T1000 (cell line): ENCODE data around the gene FRMD4A.

Experiments
- DNase-seq: peaks from one replicate; lab custom pipeline; 2025; ENCODE audit warnings: mixed read lengths; lab: John Stamatoyannopoulos, UW

FRMD4A gene

DNA sequence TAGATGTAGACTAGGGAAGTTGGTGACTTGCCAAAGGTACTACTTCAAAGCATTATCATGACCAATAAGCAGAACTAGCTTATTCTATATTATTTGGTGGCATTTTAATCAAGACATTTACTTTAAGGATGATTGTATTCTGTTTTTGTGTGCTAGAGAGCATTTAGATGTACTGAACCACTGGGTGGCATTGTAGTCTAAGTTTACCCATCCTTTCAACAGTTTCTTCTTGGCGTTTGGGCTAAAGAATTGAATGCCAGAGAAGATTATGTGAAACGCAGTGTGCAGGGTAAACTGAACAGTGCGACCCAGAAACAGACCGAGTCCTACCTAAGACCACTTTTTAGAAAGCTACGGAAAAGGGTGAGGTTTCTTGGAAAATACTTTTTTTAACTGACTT is 717.2 kb downstream of the FRMD4A start:
- DNase-seq: no peak

DNA sequence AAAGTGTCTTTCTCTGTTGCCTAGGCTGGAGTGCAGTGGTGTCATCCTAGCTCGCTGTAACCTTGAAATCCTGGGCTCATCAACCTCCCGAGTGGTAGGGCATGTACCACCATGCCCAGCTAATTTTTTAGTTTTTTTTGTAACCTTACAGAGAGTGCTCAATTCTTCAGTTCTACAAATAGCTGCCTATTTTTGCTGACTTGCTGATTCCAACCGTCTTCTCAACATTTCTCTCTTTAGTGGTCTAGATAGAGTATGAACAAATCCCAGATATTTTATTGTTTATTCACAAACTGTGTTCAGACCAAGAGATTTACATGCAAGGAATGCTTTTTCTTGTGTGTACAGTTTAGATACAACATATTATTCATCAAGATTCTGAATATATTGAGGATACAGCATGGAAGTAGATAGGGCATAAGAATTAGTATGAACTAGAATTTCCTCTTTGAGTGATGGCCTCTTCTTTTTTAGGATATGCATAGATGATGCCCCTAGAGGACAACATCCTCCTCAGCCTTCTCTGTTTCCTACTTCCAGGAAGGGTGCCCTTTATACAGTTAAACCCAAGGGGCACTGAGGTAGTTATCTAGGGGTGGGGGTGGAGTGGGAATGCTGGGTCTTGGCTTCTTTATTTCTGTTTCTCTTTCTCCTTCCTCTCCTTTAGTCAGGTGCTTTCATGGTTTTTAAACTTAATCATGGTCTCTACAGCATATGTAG is 717.9 kb downstream of the FRMD4A start:
- no peak for DNase-seq

DNA sequence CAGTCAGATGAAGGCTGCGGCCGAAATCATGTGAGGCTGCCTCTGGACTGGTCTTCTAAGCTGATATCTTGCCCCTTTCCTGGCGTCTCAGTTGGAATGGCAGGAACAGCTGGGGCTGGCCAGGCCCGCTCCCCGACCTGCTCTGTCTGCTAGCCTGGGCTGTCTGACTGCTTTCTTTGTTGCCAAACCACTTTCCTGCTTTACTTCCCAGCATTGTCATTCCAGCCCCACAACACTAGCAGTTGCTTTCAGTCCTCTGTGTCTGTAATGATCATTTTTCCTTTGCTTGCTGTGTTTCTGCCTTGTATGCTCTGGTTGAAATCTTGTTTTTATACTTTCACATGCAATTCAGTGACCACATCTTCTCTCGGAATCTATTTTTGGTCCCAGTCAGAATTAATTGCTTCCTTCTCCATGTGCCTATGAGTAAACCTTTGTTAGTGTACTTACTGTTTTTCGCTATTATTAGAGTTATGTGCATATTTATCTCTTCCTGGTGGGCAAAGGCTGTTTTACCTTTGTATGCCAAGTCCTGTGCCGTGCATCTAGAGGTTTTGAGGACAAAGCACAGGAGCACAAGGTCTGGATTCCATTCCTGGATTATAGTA is 722.4 kb downstream of the FRMD4A start:
- no peak for DNase-seq

DNA sequence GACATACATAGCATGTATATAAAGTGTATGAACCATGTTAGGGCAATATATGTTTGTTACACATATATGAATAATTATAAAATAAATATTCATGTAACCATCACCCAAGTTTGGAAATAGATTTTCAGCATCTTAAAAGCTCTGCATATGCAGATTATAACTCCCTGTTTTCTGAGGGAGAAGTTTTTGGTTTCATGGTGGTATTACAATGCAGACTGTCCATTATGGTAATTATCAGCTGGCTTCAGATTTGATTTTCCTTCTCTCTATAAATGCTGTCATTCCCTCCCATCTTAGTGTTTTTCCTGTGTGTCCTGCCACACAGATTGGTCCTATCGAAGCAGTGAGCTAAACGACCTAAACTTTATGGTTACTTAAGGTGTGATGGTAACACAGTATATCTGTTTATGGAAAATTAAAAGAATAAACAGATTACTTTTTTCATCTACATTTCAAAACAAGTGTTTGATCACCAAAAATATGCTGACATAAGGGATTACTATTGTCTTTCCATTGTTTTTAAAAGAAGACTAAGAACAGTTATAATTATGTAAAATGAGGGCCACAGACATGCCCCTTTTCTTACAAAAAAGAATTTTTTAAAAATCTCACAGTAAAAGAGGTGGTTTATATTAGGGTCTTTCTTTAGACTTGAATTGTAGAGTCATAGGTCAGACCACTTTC is 726.2 kb downstream of the FRMD4A start:
- no peak for DNase-seq

- DNase-seq: no peak
Measured at GRCh38 chr10:13597909-13598308, 732.8 kb downstream of the FRMD4A start.

DNA sequence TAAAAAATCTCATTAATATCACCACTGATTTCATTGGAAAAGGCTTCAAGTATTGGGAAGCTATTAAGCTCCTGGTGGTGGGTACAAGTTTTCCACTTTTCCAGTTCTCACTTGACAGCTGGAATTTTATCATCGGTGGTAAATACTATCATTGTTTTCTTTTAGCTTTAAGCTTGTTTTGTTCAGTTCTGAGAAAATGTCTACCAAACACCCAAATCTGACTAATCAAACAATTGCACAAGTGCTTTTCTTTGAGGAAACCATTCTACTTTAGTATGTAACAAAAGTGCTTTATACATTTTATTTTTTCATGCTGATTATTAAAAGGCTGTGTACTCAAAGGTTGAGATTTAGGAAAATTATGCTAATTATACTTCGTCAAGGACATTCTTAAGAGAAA is 736.1 kb downstream of the FRMD4A start:
- DNase-seq: no peak
